Transverse colon (tissue), 4 donors: ENCODE results near the gene TMEM220. TPM values are rescaled to one million over a fixed set of nuclear protein-coding genes. Genes with fewer than 3 reads are reported as not detected.
A peak's percentile ranks its signal among the peaks of the same experiment; 100 is the strongest.

Experiments
- DNase-seq: peaks from one replicate; pipeline ENCODE4 v3.0.0-alpha.2; 2019
- H3K27ac ChIP-seq, 4 donors: fragments of 200-600 bp; sonication (generic); 2 replicates each; pipeline ENCODE4 v1.5.1; 2016 to 2018; ENCODE audit warnings: inconsistent platforms in 4 of 4
- H3K27me3 ChIP-seq: fragments of 200-600 bp; sonication (generic); 2 replicates; pipeline ENCODE4 v1.5.1; 2017; ENCODE audit warnings: inconsistent platforms
- H3K36me3 ChIP-seq, 4 donors: fragments of 200-600 bp; sonication (generic); 2 replicates each; pipeline ENCODE4 v1.5.1; 2017 to 2019; ENCODE audit warnings: inconsistent platforms in 4 of 4
- H3K4me1 ChIP-seq, 4 donors: fragments of 200-600 bp; sonication (generic); 2 replicates each; pipeline ENCODE4 v1.5.1; 2017 to 2020; ENCODE audit warnings: inconsistent platforms in 4 of 4
- H3K4me3 ChIP-seq, 4 donors: fragments of 200-600 bp; sonication (generic); 1 replicate in 1 of 4; 2 replicates in 3 of 4; pipeline versions ENCODE4 v1.5.1 to v1.6.1; 2017 to 2019; ENCODE audit warnings: inconsistent platforms in 4 of 4
- H3K9me3 ChIP-seq, 2 donors: fragments of 200-600 bp; sonication (generic); 2 replicates each; pipeline ENCODE4 v1.5.1; 2017 to 2019; ENCODE audit warnings: inconsistent platforms in 2 of 2
- CTCF ChIP-seq, 5 experiments: fragments of 200-600 bp in 3 of 5; fragments of 450-650 bp in 2 of 5; sonication (generic) in 3 of 5; IDR thresholded peaks; 1 replicate in 2 of 5; 2 replicates in 3 of 5; pipeline ENCODE4 v1.5.1; 2016 to 2017; ENCODE audit warnings: antibody characterized with exemption in 5 of 5, inconsistent platforms in 3 of 5, mild to moderate bottlenecking in 2 of 5, moderate library complexity in 1 of 5
- EP300 ChIP-seq: sonication (generic); formaldehyde crosslinking; IDR thresholded peaks from one replicate; pipeline ENCODE4 v1.6.1; 2017; ENCODE audit warnings: antibody characterized with exemption, low read depth
- POLR2A ChIP-seq: fragments of 450-650 bp; IDR thresholded peaks from one replicate; pipeline ENCODE4 v1.6.1; 2016; ENCODE audit warnings: antibody characterized with exemption, mild to moderate bottlenecking, moderate library complexity
- POLR2AphosphoS5 ChIP-seq, 3 donors: sonication (generic); formaldehyde crosslinking; IDR thresholded peaks; one replicate each; pipeline ENCODE4 v1.6.1; 2016; ENCODE audit warnings: antibody characterized with exemption in 3 of 3
- WGBS, 2 donors: methylation state at CpG; one replicate each; pipeline ENCODE4 v1.1.5; 2018; ENCODE audit warnings: low coverage in 1 of 2; 5-methylcytosine and 5-hydroxymethylcytosine counted together
- in situ Hi-C, 4 donors: fragments of 200-750 bp; cut with MboI; loops; one replicate each; pipeline versions ENCODE4 v1.15.0 to v1.15.1; 2017; ENCODE audit warnings: low sequenced_read_pairs in 3 of 4, low pct_ligation_motif_present in 1 of 4, low pct_unique_long_range_greater_than_20kb in 1 of 4
- intact Hi-C: fragments of 100-400 bp; cut with DNase I; formaldehyde crosslinking; loops from one replicate; pipeline ENCODE4 v1.15.1; 2023; ENCODE audit warnings: low total_unique reads
- total RNA-seq, 4 donors: library from RNA; depleted of rRNA; stranded (reverse); fragments of >200 nt; gene quantifications; one replicate each; pipeline ENCODE4 v1.1.0, GENCODE V29; 2016

Gene TMEM220
- total RNA-seq, 4 donors from 2014 or later = 2.4 to 18.2 (median 8.1) TPM; not detected in 1

DNA sequence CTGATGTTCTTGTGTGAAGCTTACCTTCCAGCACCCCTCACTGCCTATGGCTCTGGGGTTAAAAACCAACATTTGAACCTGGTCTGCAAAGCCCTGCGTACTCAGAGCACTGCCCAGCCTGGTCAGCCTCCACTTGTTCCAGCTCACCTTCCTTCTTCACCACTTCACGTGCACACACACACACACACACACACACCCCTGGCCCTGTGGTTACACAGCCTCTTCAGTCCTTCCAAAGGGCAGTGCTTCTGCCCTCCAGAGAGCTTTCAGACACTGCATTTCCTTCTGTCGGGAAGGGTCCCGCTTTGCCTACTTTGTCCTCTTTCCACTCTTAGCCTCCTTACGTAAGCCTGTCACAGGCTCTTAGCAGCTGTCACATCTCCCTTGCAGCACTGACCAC is 9.6 kb upstream of the TMEM220 start:
- H3K27ac ChIP-seq = peak overlapping the region in 1 of 4 donors; percentile 79
- H3K4me3 ChIP-seq = no peak overlapping the region
- no peak for DNase-seq
- in situ Hi-C loops (loop anchor here in 3 of 4 donors (10.0 to 25.0 kb wide), 4 partner anchors 95 to 873 kb away; partner anchors contain the start of gene PIRT (in 1 of the 3)), intact Hi-C loops (no loop called here)
- H3K9me3 ChIP-seq = no peaks in the 10 kb centered on the region
- H3K4me1 ChIP-seq = peaks cover 11 to 22% (median 13%) of the 10 kb centered on the region in 4 donors
- no peak for TF ChIP-seq CTCF (IDR thresholded peaks at IDR 0.05)
- no peak for TF ChIP-seq POLR2A
- no peak for TF ChIP-seq POLR2AphosphoS5 (IDR thresholded peaks at IDR 0.05)
- TF ChIP-seq EP300 = no peak
- no peaks in the 10 kb centered on the region for H3K36me3 ChIP-seq
- WGBS, 2 donors = 83 to 84% methylated on average over 3 to 5 of the region's 5 CpGs
- H3K27me3 ChIP-seq = no peaks in the 10 kb centered on the region

- H3K9me3 ChIP-seq = no peaks in the 10 kb centered on the region
- H3K27me3 ChIP-seq = no peaks in the 10 kb centered on the region
- H3K27ac ChIP-seq = peak overlapping the region; percentile 79 to 88 (median 86)
- H3K4me1 ChIP-seq = peaks cover 11 to 21% (median 13%) of the 10 kb centered on the region in 4 donors
- intact Hi-C loops = no loop called here
- TF ChIP-seq POLR2AphosphoS5 (IDR thresholded peaks at IDR 0.05) (peak in 1 of 3 donors; percentile 22), POLR2A (no peak)
- no peak overlapping the region for H3K4me3 ChIP-seq
- no peaks in the 10 kb centered on the region for H3K36me3 ChIP-seq
- in situ Hi-C loops = loop anchor here in 3 of 4 donors (10.0 to 25.0 kb wide), 4 partner anchors 96 to 874 kb away; partner anchors contain the start of gene PIRT (in 1 of the 3)
- peak; percentile 54 for DNase-seq
- 19 to 43% methylated on average over 3 to 5 of the region's 5 CpGs for WGBS, 2 donors
These were observed 8.9 kb upstream of the TMEM220 start for GRCh38 chr17:10738521-10739258.

DNA sequence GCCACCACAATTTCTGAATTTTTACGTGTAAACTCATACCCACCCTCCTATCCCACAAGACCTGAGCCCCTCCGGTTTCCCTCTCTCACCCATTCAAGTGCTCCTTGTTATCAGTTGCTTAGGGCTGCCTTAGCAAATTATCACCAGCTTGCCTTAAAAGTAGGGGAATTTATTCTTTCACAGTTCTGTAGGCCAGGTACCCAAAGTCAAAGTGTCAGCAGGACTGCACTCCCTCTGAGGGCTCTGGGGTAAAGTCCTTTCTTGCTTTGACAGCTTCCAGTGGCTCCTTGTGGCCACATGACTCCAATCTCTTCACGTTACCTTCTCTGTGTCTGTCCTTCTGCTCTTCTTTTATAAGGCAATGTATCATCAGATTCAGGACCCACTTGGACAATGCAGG is 7.9 kb upstream of the TMEM220 start:
- DNase-seq = no peak

GRCh38 chr17:10737168-10737622 is 7.4 kb upstream of the TMEM220 start:
- in situ Hi-C loops (loop anchor here in 3 of 4 donors (10.0 to 25.0 kb wide), 4 partner anchors 98 to 875 kb away; partner anchors contain the start of gene PIRT (in 1 of the 3)), intact Hi-C loops (no loop called here)
- 6 to 8% methylated on average over 5 to 6 of the region's 6 CpGs for WGBS, 2 donors
- Histone ChIP-seq H3K9me3 (no peaks in the 10 kb centered on the region), H3K27ac (peak overlapping the region; percentile 79 to 88 (median 86)), H3K4me3 (no peak overlapping the region), H3K36me3 (no peaks in the 10 kb centered on the region), H3K27me3 (no peaks in the 10 kb centered on the region), H3K4me1 (peaks cover 11 to 30% (median 15%) of the 10 kb centered on the region in 4 donors)
- TF ChIP-seq POLR2AphosphoS5 (IDR thresholded peaks at IDR 0.05) (peak in 2 of 3 donors; percentile 39 to 88), CTCF (IDR thresholded peaks at IDR 0.05) (peak; percentile 76 to 93 (median 81)), EP300 (no peak), POLR2A (peak; percentile 37)
- DNase-seq = peak; percentile 92

More for the DNA sequence above, 7.9 kb upstream of the TMEM220 start:
- Histone ChIP-seq H3K36me3 (no peaks in the 10 kb centered on the region), H3K9me3 (no peaks in the 10 kb centered on the region), H3K4me3 (no peak overlapping the region), H3K27ac (peak overlapping the region; percentile 79 to 88 (median 86)), H3K4me1 (peaks cover 11 to 27% (median 15%) of the 10 kb centered on the region in 4 donors), H3K27me3 (no peaks in the 10 kb centered on the region)
- 52 to 64% methylated on average over 3 of the region's 3 CpGs for WGBS, 2 donors
- TF ChIP-seq POLR2AphosphoS5 (IDR thresholded peaks at IDR 0.05) (no peak), CTCF (IDR thresholded peaks at IDR 0.05) (no peak), POLR2A (no peak), EP300 (no peak)
- intact Hi-C loops = no loop called here
- in situ Hi-C loops = loop anchor here in 3 of 4 donors (10.0 to 25.0 kb wide), 4 partner anchors 97 to 875 kb away; partner anchors contain the start of gene PIRT (in 1 of the 3)
